SK-MEL-5 (cell line): ENCODE data around the gene PUDP. TPM values are rescaled to one million over a fixed set of nuclear protein-coding genes. Genes with fewer than 3 reads are reported as not detected.
"Not testable (repeated sequence)": the region's sequence is repeated elsewhere in the genome, so short reads cannot be mapped to it uniquely, and the experiment has no call there.

ENCODE experiments used
- DNase-seq: peaks from one replicate; pipeline ENCODE4 v3.0.0-alpha.2; 2016; ENCODE audit warnings: low read depth, low spot score
- in situ Hi-C: cut with HindIII; loops from 2 replicates; pipeline ENCODE4 v1.10.0; 2016; ENCODE audit warnings: low sequenced_read_pairs, high pct_unique_total_duplicates, low pct_unique_long_range_greater_than_20kb
- polyA plus RNA-seq, 2 experiments: library from polyadenylated mRNA; depleted of rRNA; stranded (reverse); fragments of >200 nt; gene quantifications; 2 replicates each; pipeline ENCODE4 v1.2.3, GENCODE V29; 2015
- total RNA-seq: library from RNA; depleted of rRNA; stranded (reverse); fragments of >200 nt; shearing (Covaris generic); gene quantifications from 2 replicates; pipeline ENCODE4 v1.2.3, GENCODE V29; 2014; rRNA removed

Gene PUDP
- total RNA-seq = 8.6 and 10.7 TPM in 2 replicates
- polyA plus RNA-seq (2015; cell fraction: cytosol; rRNA removed) = 18.5 and 23.1 TPM in 2 replicates
- polyA plus RNA-seq (2015; cell fraction: nucleus; rRNA removed) = 4.8 and 7.1 TPM in 2 replicates

- in situ Hi-C loops = no loop called here
- DNase-seq = peak; percentile 77
These were observed at the start of gene PUDP for GRCh38 chrX:7147978-7148854. PUDP (minus strand) TSS chrX:7148153; CDS start chrX:7148113, 40 bp downstream.

- DNase-seq = no peak
- in situ Hi-C loops = no loop called here
These were observed 46.7 kb upstream of the PUDP start for GRCh38 chrX:7194606-7195005.

GRCh38 chrX:7192871-7193270 lies 44.9 kb upstream of the PUDP start:
- no peak for DNase-seq
- in situ Hi-C loops = no loop called here

- peak; percentile 18 for DNase-seq
- in situ Hi-C loops = no loop called here
These were observed 43.7 kb upstream of the PUDP start for GRCh38 chrX:7191681-7192110.

GRCh38 chrX:7190157-7190556 lies 42.2 kb upstream of the PUDP start:
- in situ Hi-C loops = no loop called here
- DNase-seq = no peak

GRCh38 chrX:7188672-7189071 lies 40.7 kb upstream of the PUDP start:
- no peak for DNase-seq
- in situ Hi-C loops = no loop called here

- in situ Hi-C loops = no loop called here
These were observed 36.9 kb upstream of the PUDP start for GRCh38 chrX:7184816-7185215.

GRCh38 chrX:7179446-7179845 lies 31.5 kb upstream of the PUDP start:
- in situ Hi-C loops = no loop called here
- no peak for DNase-seq

More at GRCh38 chrX:7184816-7185215, 36.9 kb upstream of the PUDP start:
- DNase-seq = no peak

GRCh38 chrX:7178859-7179258 lies 30.9 kb upstream of the PUDP start:
- in situ Hi-C loops, DNase-seq: not testable (repeated sequence)

- peak; percentile 58 for DNase-seq
- in situ Hi-C loops = no loop called here
These were observed 22.9 kb upstream of the PUDP start for GRCh38 chrX:7170898-7171297.

- no peak for DNase-seq
- in situ Hi-C loops = no loop called here
These were observed 21.7 kb upstream of the PUDP start for GRCh38 chrX:7169627-7170026.

GRCh38 chrX:7168371-7168770 lies 20.4 kb upstream of the PUDP start:
- DNase-seq = no peak
- in situ Hi-C loops = no loop called here

GRCh38 chrX:7164174-7164573 lies 16.2 kb upstream of the PUDP start:
- peak; percentile 1 for DNase-seq
- in situ Hi-C loops = no loop called here

GRCh38 chrX:7163146-7163677 lies 15.3 kb upstream of the PUDP start:
- no peak for DNase-seq

GRCh38 chrX:7159149-7159861 lies 11.4 kb upstream of the PUDP start:
- no peak for DNase-seq
- in situ Hi-C loops = no loop called here

More at GRCh38 chrX:7163146-7163677, 15.3 kb upstream of the PUDP start:
- in situ Hi-C loops = no loop called here

- DNase-seq = no peak
- in situ Hi-C loops = no loop called here
These were observed 10.6 kb upstream of the PUDP start for GRCh38 chrX:7158468-7158990.

GRCh38 chrX:7156879-7157278 lies 8.9 kb upstream of the PUDP start:
- in situ Hi-C loops = no loop called here
- no peak for DNase-seq

- DNase-seq = no peak
- in situ Hi-C loops = no loop called here
These were observed 7.2 kb upstream of the PUDP start for GRCh38 chrX:7155163-7155562.
